Progenitor cell of endocrine pancreas (in vitro differentiated cells): ENCODE measurements around the gene RPAP3. TPM values are rescaled to one million over a fixed set of nuclear protein-coding genes. Genes with fewer than 3 reads are reported as not detected.
"Not testable (repeated sequence)": the region's sequence is repeated elsewhere in the genome, so short reads cannot be mapped to it uniquely, and the experiment has no call there.

ENCODE experiments used
- DNase-seq: peaks from one replicate; pipeline ENCODE4 v3.0.0; 2021; ENCODE audit warnings: low spot score; ENCODE audit not compliant: unreplicated experiment
- H3K27ac Mint-ChIP-seq: 2 replicates; pipeline ENCODE4 v1.8.0; 2021; ENCODE audit warnings: mild to moderate bottlenecking, moderate library complexity, mixed read lengths
- H3K27me3 Mint-ChIP-seq: 2 replicates; pipeline ENCODE4 v1.8.0; 2021; ENCODE audit warnings: mixed read lengths
- H3K36me3 Mint-ChIP-seq: 2 replicates; pipeline ENCODE4 v1.8.0; 2022; ENCODE audit warnings: mixed read lengths; ENCODE audit not compliant: insufficient read depth
- H3K4me1 Mint-ChIP-seq: 2 replicates; pipeline ENCODE4 v1.8.0; 2021; ENCODE audit warnings: low read depth, mixed read lengths
- H3K4me3 Mint-ChIP-seq: 2 replicates; pipeline ENCODE4 v1.8.0; 2021; ENCODE audit warnings: low read depth, mild to moderate bottlenecking, moderate library complexity, mixed read lengths
- H3K9me3 Mint-ChIP-seq: 2 replicates; pipeline ENCODE4 v1.8.0; 2021; ENCODE audit warnings: low read depth, mixed read lengths
- CTCF ChIP-seq: fragments of 200-600 bp; sonication (generic); IDR thresholded peaks from one replicate; pipeline ENCODE4 v1.5.0; 2021; ENCODE audit warnings: antibody characterized with exemption, mild to moderate bottlenecking; ENCODE audit not compliant: unreplicated experiment
- total RNA-seq: library from RNA; stranded (reverse); gene quantifications from 2 replicates; pipeline ENCODE4 v1.2.1, GENCODE V29; 2021

The RPAP3 gene
- total RNA-seq, 1 donor from 2014 or later, result 36.4 TPM

GRCh38 chr12:47686645-47687240, 19.1 kb downstream of the RPAP3 start:
- no peak overlapping the region for H3K27ac Mint-ChIP-seq
- H3K9me3 Mint-ChIP-seq, result no peaks in the 10 kb centered on the region
- peak; percentile 73 for TF ChIP-seq CTCF
- no peak overlapping the region for H3K4me3 Mint-ChIP-seq
- no peaks in the 10 kb centered on the region for H3K27me3 Mint-ChIP-seq
- no peak for DNase-seq
- H3K36me3 Mint-ChIP-seq, result peaks cover 10% of the 10 kb centered on the region
- H3K4me1 Mint-ChIP-seq, result no peaks in the 10 kb centered on the region

GRCh38 chr12:47679785-47680184, 26.0 kb downstream of the RPAP3 start:
- no peaks in the 10 kb centered on the region for H3K9me3 Mint-ChIP-seq
- no peaks in the 10 kb centered on the region for H3K4me1 Mint-ChIP-seq
- no peak for TF ChIP-seq CTCF
- no peak for DNase-seq
- no peak overlapping the region for H3K4me3 Mint-ChIP-seq
- peaks cover 53% of the 10 kb centered on the region for H3K36me3 Mint-ChIP-seq
- no peaks in the 10 kb centered on the region for H3K27me3 Mint-ChIP-seq
- H3K27ac Mint-ChIP-seq, result no peak overlapping the region

- no peaks in the 10 kb centered on the region for H3K27me3 Mint-ChIP-seq
Measured at GRCh38 chr12:47672068-47672467, 33.8 kb downstream of the RPAP3 start.

GRCh38 chr12:47667935-47668334, 37.9 kb downstream of the RPAP3 start:
- H3K27ac Mint-ChIP-seq, H3K27me3 Mint-ChIP-seq, DNase-seq, H3K4me3 Mint-ChIP-seq, H3K4me1 Mint-ChIP-seq, H3K9me3 Mint-ChIP-seq: not testable (repeated sequence)
- peaks cover 21% of the 10 kb centered on the region for H3K36me3 Mint-ChIP-seq

More at GRCh38 chr12:47672068-47672467, 33.8 kb downstream of the RPAP3 start:
- Mint-ChIP-seq H3K27ac (no peak overlapping the region), H3K36me3 (peaks cover 34% of the 10 kb centered on the region), H3K4me3 (no peak overlapping the region), H3K4me1 (no peaks in the 10 kb centered on the region), H3K9me3 (no peaks in the 10 kb centered on the region)
- no peak for TF ChIP-seq CTCF
- DNase-seq, result no peak

- Mint-ChIP-seq H3K9me3 (no peaks in the 10 kb centered on the region), H3K27me3 (no peaks in the 10 kb centered on the region), H3K36me3 (peaks cover 11% of the 10 kb centered on the region), H3K27ac (peak overlapping the region; percentile 17), H3K4me1 (peaks cover 19% of the 10 kb centered on the region), H3K4me3 (no peak overlapping the region)
- no peak for TF ChIP-seq CTCF
- no peak for DNase-seq
Measured at GRCh38 chr12:47652521-47653234, 53.2 kb downstream of the RPAP3 start.
